HUDEP-2 (cell line): Measurements from ENCODE around the gene DYRK2.
"Not testable (repeated sequence)": the region's sequence is repeated elsewhere in the genome, so short reads cannot be mapped to it uniquely, and the experiment has no call there.

Experiments
- DNase-seq, 76 experiments: peaks; one replicate each; lab custom pipeline; 2025; ENCODE audit not compliant: unreplicated experiment in 76 of 76; lab: John Stamatoyannopoulos, UW

Gene DYRK2

GRCh38 chr12:67669217-67669933 lies 20.8 kb downstream of the DYRK2 start:
- DNase-seq = no peak

GRCh38 chr12:67669934-67670631 lies 21.5 kb downstream of the DYRK2 start:
- no peak for DNase-seq

- no peak for DNase-seq
These were observed 22.9 kb downstream of the DYRK2 start for GRCh38 chr12:67671419-67671818.

DNA sequence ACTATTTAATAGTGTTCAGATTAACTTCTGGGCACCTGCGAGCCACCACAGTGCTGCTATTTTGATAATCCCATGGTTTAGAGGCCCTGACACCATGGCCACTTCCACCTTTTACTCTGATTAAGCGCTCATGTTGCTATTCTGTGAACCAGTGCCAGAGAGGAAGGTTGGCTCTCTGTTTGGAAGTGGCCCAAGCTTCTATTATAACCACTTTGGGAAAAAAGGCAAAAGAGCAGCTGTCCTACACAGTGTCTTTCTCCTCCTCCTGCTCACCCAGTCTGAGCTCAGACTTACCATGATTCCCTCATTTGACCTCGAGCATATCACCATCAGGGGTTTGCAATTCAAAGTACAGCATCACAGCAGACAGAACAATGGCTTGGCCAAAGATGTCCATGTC lies 23.3 kb downstream of the DYRK2 start:
- no peak for DNase-seq

DNA sequence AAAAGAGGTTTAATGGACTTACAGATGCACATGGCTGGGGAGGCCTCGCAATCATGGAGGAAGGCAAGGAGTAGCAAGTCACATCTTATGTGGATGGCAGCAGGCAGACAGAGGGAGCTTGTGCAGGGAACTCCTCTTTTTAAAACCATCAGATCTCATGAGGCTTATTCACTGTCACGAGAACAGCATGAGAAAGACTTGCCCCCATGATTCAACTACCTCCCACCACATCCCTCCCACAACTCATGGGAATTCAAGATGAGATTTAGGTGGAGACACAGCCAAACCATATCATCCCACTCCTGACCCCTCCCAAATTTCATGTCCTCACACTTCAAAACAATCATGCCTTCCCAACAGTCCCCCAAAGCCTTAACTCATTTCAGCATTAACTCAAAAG lies 24.0 kb downstream of the DYRK2 start:
- not testable (repeated sequence) for DNase-seq

DNA sequence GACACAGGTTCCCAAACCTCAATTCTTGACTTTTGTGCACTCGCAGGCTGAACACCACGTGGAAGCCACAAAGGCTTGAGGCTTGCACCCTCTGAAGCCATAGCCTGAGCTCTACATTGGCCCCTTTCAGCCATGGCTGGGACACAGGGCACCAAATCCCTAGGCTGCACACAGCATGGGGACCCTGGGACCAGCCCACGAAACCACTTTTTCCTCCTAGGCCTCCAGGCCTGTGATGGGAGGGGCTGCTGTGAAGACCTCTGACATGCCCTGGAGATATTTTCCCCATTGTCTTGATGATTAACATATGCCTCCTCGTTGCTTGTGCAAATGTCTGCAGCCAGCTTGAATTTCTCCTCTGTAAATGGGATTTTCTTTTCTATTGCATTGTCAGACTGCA lies 25.0 kb downstream of the DYRK2 start:
- DNase-seq = not testable (repeated sequence)

DNA sequence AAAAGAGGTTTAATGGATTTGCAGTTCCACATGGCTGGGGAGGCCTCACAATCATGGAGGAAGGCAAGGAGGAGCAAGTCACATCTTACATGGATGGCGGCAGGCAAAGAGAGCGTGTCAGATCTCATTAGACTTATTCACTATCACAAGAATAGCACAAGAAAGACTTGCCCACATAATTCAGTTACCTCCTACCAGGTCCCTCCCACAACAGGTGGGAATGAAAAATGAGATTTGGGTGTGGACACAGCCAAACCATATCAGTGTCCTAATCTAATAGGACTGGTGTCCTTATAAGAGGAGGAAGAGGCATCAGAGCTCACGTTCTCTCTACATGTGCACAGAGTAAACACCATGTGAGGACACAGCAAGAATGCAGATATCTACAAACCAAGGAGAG lies 25.9 kb downstream of the DYRK2 start:
- no peak for DNase-seq

- DNase-seq = no peak
These were observed 28.1 kb downstream of the DYRK2 start for GRCh38 chr12:67676624-67677023.

DNA sequence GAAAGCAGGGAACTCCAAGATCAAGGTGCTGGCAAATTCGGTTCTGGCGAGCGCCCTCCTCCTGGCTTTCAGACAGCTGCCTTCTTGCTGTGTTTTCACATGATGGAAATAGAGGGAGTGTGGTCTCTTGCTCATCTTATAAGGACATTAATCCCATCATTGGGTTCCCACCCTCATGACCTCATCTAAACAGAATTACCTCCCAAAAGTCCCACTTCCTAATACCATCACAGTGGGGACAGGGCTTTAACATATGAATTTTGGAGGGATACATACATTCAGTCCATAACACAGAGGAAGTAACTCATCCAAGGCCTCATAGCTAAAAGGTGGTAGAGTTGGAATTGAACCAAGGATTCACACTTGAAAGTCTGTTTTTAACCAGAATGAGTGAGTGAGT lies 28.6 kb downstream of the DYRK2 start:
- DNase-seq = no peak

- no peak for DNase-seq
These were observed 32.7 kb downstream of the DYRK2 start for GRCh38 chr12:67681105-67681778.

DNA sequence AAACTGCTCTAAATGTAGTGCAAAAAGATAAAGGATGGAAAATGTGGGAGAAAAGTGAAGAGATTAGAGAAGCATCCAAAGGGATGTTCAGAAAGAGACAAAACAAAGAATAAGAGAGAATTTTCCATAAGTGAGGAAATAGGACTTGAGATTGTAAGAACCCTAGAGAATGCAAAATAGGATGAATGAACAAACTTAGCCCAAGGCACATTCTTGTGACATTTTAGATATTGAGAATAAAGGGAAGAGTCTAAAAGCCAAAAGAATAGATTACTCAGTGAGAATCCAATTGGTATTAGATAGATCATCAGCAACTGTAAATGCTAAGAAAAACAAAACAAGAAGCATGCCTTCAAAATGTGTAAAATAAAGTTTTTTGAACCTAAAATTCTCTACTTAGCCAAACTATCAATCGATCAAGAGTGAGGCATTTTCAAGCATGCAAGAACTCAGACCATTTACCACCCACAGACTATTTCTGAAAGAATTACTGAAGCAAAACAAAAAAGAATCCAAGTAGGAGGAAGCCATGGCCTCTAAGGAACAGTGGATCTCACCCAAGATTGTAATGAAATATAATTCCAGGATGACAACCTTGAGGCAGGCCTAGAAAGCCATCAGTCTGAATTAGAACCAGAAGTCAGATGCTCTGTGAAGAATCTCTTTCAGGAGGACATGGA lies 33.5 kb downstream of the DYRK2 start:
- no peak for DNase-seq

- DNase-seq = no peak
These were observed 40.8 kb downstream of the DYRK2 start for GRCh38 chr12:67689385-67689784.

DNA sequence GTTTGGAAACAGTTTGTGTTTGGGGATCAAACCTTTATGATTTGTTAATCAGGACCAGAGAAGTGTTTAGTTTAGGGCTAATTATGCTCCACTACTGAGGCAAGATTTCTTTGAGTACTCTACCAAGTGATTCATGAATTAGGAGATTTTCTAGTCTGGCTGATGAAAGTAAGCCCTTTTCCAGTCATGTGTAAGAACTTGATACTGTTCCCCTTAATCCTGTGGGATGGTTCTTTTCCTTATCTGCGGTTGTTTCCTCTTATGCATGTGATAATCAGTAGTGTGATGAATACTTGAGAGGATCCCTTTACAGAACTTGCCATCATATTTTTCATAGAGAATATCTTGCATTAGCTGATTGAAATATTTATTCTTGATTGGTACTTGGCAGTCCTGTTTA lies 42.1 kb downstream of the DYRK2 start:
- DNase-seq = no peak

- no peak for DNase-seq
These were observed 42.7 kb downstream of the DYRK2 start for GRCh38 chr12:67691220-67691619.

GRCh38 chr12:67692135-67692534 lies 43.6 kb downstream of the DYRK2 start:
- DNase-seq = no peak

GRCh38 chr12:67692966-67693365 lies 44.4 kb downstream of the DYRK2 start:
- no peak for DNase-seq

DNA sequence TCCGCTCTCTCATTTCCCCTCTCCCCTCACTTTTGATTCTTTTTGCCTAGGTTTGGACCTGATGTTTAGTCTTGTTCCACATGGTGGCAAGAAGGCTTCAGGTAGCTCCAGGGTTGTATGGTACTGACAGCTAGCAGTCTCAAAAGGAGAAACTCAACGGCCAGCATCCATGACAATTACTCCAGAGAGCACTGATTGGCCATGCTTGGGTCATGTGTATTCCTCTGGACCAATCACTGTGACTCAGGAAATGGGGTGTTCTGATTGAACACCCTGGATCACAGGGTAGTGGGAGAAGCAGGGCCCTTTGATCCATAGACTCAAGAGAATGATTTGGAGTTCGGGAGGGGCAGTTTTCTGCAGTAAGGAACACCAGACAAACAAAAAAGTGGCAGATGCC lies 45.3 kb downstream of the DYRK2 start:
- DNase-seq = no peak

GRCh38 chr12:67694306-67694900 lies 45.9 kb downstream of the DYRK2 start:
- no peak for DNase-seq

DNA sequence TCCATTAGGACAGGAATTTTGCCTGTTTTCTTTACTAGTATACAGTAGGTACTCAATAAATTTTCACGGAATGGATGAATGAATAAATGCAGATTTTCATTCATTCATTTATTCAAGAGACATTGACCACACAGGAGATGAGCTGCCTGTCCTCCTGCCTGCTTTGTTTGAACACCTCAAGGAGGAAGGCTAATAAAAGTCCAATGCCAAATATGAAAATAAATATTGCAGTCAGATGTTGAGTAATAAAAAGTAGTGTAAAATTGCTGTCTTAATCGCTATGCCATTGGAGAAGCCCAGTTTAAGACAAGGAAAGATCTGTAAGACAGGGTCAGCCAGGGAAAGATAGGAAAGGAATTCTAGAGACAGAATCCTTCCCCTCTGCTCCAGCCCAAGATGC lies 47.4 kb downstream of the DYRK2 start:
- no peak for DNase-seq

DNA sequence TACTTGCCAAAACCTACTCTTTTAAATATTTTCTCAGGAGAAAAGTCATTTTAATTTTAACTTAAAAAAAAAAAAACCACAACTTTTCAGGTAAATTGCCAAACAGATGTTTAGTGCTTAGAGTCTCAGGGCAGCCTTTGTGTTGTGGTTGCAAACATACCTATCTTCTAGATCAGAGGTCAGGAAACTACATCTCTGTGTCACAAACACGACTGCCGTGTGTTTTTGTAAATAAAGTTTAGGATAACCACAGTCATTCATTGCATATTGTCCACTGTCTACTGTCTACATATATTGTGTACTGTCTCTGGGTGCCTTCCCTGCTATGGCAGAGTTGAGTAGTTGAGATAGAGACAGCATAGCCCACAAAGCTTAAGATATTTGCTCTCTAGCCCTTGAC lies 48.9 kb downstream of the DYRK2 start:
- no peak for DNase-seq

- no peak for DNase-seq
These were observed 49.4 kb downstream of the DYRK2 start for GRCh38 chr12:67697967-67698366.
